HUES64 (cell line): Measurements from ENCODE around the gene ESYT2.

ENCODE experiments used
- H3K27ac ChIP-seq: 2 replicates; pipeline ENCODE4 v1.7.0; 2013; ENCODE audit warnings: low read depth, low read length, inconsistent platforms
- H3K27me3 ChIP-seq: 2 replicates; pipeline ENCODE4 v1.6.1; 2013; ENCODE audit warnings: mild to moderate bottlenecking, low read length; ENCODE audit not compliant: insufficient read depth
- H3K36me3 ChIP-seq: 2 replicates; pipeline ENCODE4 v1.6.1; 2013; ENCODE audit warnings: mild to moderate bottlenecking, low read length; ENCODE audit not compliant: insufficient read depth
- H3K4me1 ChIP-seq: 2 replicates; pipeline ENCODE4 v1.6.1; 2013; ENCODE audit warnings: mild to moderate bottlenecking, low read length, moderate library complexity; ENCODE audit not compliant: insufficient read depth
- H3K4me3 ChIP-seq: 2 replicates; pipeline ENCODE4 v1.5.1; 2013; ENCODE audit warnings: mild to moderate bottlenecking, low read length, moderate library complexity
- H3K9ac ChIP-seq: 2 replicates; pipeline ENCODE4 v1.6.1; 2013; ENCODE audit warnings: mild to moderate bottlenecking, low read depth, low read length
- H3K9me3 ChIP-seq: 2 replicates; pipeline ENCODE4 v1.6.1; 2013; ENCODE audit warnings: low read depth, low read length; ENCODE audit not compliant: insufficient read depth
- WGBS: fragments of 150-250, 120-280 bp; methylation state at CpG from one replicate; pipeline ENCODE4 v1.1.7; 2013; ENCODE audit warnings: missing lambda C conversion rate; 5-methylcytosine and 5-hydroxymethylcytosine counted together

Gene ESYT2

DNA sequence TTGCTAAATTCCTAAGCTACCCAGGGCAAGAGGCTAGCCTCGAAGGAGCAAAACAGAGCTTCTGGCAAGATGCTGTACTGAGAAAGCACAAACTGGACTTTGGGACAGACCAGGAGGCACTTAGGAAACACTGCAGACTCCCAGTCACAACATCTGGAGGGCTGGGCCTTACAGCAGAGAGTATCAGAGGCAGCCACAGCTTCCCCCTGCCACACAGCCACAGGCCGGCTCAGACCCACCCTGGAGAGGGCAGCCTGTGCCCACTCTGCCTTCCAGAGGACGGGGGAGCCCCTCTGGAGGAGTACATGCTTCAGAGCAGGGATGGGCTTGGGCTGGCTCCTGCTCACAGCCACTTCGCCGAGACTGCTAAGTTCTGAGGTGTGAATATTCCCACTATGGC, 17.4 kb downstream of the ESYT2 start:
- Histone ChIP-seq H3K9ac (0 out of 2 replicates have a peak overlapping the region, but pooled peaks have one; percentile 10), H3K9me3 (no peaks in the 10 kb centered on the region), H3K4me3 (no peak overlapping the region), H3K27me3 (no peaks in the 10 kb centered on the region), H3K27ac (no peak overlapping the region), H3K36me3 (peaks cover 12% of the 10 kb centered on the region; the same call in 1 of the 2 replicates), H3K4me1 (peaks cover 32% of the 10 kb centered on the region)
- WGBS = 88% methylated on average over 5 of the region's 5 CpGs

DNA sequence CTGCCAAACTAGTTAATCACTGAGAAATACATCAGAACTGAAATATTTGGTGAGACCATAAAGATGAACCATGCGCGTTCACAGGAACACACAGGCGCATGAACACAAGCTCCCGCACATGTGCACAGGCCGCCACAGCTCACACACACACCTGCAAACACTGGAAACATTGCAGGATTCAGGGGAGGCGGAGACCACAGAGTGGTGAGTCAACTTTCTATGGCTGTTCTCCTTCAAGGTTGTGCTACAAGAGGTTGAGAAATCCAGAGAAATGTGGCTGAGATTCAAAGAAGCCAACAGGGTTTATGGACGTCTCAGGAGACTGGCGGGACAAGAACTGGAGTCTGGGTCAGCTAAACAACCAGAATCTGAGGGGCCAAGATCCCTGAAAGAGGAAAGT, 17.8 kb downstream of the ESYT2 start:
- no peaks in the 10 kb centered on the region for H3K27me3 ChIP-seq
- 0 out of 2 replicates have a peak overlapping the region, but pooled peaks have one; percentile 10 for H3K9ac ChIP-seq
- H3K9me3 ChIP-seq = peaks cover 3% of the 10 kb centered on the region
- H3K27ac ChIP-seq = no peak overlapping the region; the same call in 1 of the 2 replicates
- H3K4me1 ChIP-seq = peaks cover 28% of the 10 kb centered on the region
- no peak overlapping the region for H3K4me3 ChIP-seq
- WGBS = 94% methylated on average over 8 of the region's 8 CpGs
- peaks cover 13% of the 10 kb centered on the region for H3K36me3 ChIP-seq

DNA sequence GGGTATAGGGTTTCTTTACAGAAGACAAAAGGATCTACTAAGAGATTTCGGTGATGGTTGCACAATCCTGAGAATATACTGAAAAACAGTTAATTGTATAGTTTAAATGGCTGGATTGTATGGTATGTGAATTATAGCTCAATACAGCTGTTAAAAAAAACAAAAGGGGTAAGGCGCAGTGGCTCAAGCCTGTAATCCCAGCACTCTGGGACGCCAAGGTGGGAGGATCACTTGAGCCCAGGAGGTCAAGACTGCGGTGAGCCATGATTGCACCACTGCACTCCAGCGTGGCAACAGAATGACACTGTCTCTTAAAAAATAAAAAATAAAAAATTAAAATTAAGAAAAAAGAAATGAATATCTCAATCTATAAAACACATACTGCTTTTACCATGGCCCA, 18.5 kb downstream of the ESYT2 start:
- H3K27me3 ChIP-seq = no peaks in the 10 kb centered on the region
- 94% methylated on average over 4 of the region's 5 CpGs for WGBS
- H3K4me3 ChIP-seq = no peak overlapping the region
- peaks cover 8% of the 10 kb centered on the region for H3K9me3 ChIP-seq
- peaks cover 17% of the 10 kb centered on the region for H3K36me3 ChIP-seq
- peaks cover 22% of the 10 kb centered on the region for H3K4me1 ChIP-seq
- H3K9ac ChIP-seq = no peak overlapping the region
- no peak overlapping the region for H3K27ac ChIP-seq

DNA sequence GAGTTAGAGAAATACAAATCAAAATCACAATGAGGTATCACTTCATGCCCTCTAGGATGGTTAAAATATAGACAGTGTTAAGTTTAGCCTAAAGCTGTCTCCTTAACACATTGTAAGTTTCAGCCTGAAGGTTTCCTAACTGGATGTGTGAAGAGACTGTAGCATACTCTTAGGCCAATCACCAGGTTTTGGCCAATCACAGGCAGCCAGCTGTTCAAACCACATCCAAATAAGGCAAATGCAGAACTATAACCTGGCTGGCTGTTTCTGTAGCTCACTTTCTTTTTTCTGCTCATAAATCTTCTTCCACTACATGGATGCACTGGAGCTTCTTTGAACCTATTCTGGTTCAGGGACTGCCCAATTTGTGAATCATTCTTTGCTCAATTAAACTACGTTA, 19.7 kb downstream of the ESYT2 start:
- peaks cover 11% of the 10 kb centered on the region for H3K4me1 ChIP-seq
- H3K36me3 ChIP-seq = peaks cover 20% of the 10 kb centered on the region
- H3K4me3 ChIP-seq = no peak overlapping the region
- WGBS = 100% methylated on average over 1 of the region's 1 CpG
- H3K27ac ChIP-seq = no peak overlapping the region
- no peaks in the 10 kb centered on the region for H3K27me3 ChIP-seq
- H3K9me3 ChIP-seq = peaks cover 10% of the 10 kb centered on the region
- no peak overlapping the region for H3K9ac ChIP-seq

DNA sequence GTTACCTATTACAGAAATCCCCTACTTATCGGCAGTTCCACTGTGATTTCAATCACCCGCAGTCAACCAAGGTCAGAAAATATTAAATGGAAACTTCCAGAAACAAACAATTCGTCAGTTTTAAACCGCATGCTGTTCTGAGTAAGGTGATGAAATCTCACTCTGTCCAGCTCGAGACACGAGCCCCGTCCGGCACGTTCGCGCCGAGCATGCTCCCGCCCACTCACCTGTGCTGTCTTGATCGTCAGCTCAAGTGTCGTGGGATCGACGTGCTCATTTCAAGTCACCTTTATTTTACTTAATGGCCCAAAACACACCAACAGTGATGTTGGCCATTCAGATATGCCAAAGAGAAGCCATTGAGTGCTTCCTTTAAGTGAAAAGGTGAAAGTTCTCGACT, 21.2 kb downstream of the ESYT2 start:
- H3K36me3 ChIP-seq = peaks cover 20% of the 10 kb centered on the region
- H3K27me3 ChIP-seq = no peaks in the 10 kb centered on the region
- H3K9me3 ChIP-seq = peaks cover 10% of the 10 kb centered on the region
- no peak overlapping the region for H3K9ac ChIP-seq
- H3K27ac ChIP-seq = no peak overlapping the region
- 97% methylated on average over 18 of the region's 18 CpGs for WGBS
- no peak overlapping the region for H3K4me3 ChIP-seq
- H3K4me1 ChIP-seq = peaks cover 10% of the 10 kb centered on the region; the same call in 1 of the 2 replicates

DNA sequence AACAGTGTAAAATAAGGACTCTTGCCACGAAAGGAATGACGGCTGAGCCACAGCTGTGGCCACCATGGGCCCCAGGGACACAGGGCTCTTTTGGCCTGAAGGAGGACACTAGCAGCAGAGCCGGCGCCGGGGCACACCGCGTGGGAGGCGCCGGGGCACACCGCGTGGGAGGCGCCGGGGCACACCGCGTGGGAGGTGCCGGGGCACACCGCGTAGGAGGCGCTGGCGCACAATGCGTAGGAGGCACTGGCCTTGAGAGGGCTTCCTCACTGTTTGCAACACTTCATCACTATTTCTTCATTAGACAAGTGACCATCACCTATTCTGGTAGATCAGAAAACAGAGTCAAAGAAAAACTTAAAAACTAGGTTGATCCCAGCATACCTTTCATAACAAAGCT, 23.4 kb downstream of the ESYT2 start:
- WGBS = 80% methylated on average over 21 of the region's 21 CpGs
- no peaks in the 10 kb centered on the region for H3K27me3 ChIP-seq
- no peak overlapping the region for H3K27ac ChIP-seq
- H3K9me3 ChIP-seq = peaks cover 10% of the 10 kb centered on the region
- no peak overlapping the region for H3K4me3 ChIP-seq
- no peak overlapping the region for H3K9ac ChIP-seq
- peaks cover 20% of the 10 kb centered on the region for H3K36me3 ChIP-seq
- peaks cover 14% of the 10 kb centered on the region for H3K4me1 ChIP-seq

DNA sequence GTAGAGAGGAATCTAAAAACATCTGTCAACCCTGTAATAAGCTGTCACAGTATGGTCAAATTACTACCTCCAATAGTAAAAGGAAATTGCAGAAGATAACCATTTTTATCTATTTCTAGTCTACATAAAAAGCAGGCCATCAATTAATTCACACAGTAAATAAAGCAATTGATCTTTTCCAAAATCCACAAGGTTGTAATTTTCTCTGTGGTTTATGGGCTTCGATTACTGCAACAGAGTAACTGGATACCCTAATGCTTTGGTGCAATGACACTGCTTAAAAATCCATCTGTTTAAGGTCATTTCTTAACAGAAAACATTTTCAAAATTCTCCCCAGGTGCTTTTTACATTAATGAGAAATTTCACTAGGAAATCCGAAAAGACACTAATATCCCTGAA, 23.9 kb downstream of the ESYT2 start:
- Histone ChIP-seq H3K9ac (no peak overlapping the region), H3K4me1 (peaks cover 14% of the 10 kb centered on the region), H3K27me3 (no peaks in the 10 kb centered on the region), H3K9me3 (peaks cover 10% of the 10 kb centered on the region), H3K4me3 (no peak overlapping the region), H3K36me3 (peaks cover 20% of the 10 kb centered on the region), H3K27ac (no peak overlapping the region)
- 96% methylated on average over 2 of the region's 2 CpGs for WGBS

DNA sequence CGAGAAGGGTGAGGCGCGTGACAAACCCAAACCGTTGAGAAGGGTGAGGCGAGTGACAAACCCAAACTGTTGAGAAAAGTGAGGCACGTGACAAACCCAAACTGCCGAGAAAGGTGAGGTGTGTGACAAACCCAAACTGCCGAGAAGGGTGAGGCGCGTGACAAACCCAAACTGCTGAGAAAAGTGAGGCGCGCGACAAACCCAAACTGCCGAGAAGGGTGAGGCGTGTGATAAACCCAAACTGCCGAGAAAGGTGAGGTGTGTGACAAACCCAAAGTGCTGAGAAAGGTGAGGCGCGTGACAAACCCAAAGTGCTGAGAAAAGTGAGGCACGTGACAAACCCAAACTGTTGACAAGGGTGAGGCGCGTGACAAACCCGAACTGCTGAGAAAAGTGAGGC, 25.0 kb downstream of the ESYT2 start:
- Histone ChIP-seq H3K9ac (no peak overlapping the region), H3K4me3 (no peak overlapping the region), H3K27me3 (no peaks in the 10 kb centered on the region), H3K4me1 (peaks cover 14% of the 10 kb centered on the region), H3K9me3 (peaks cover 10% of the 10 kb centered on the region), H3K27ac (no peak overlapping the region), H3K36me3 (peaks cover 16% of the 10 kb centered on the region)
- WGBS = 96% methylated on average over 22 of the region's 22 CpGs

DNA sequence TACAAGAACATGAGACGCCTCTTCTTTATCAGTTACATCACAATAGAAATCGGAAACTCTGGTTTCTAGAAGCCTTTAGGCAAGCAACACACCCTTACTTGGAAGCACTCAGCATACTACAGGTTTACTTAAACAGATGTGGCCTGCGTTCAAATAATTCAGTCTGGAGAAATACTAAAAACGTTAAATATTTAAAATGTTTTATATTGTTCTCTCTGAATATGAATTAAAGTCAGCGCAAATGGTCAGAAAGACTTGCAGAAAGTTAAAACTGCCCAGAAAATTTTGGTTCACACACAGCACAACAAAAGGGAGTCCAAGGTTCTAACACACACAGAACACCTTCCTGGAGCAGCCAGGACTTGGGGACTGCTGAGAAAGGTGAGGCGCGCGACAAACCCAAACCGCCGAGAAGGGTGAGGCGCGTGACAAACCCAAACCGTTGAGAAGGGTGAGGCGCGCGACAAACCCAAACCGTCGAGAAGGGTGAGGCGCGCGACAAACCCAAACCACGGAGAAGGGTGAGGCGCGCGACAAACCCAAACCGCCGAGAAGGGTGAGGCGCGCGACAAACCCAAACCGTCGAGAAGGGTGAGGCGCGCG, 25.8 kb downstream of the ESYT2 start:
- H3K9me3 ChIP-seq = peaks cover 10% of the 10 kb centered on the region
- H3K4me1 ChIP-seq = peaks cover 14% of the 10 kb centered on the region
- peaks cover 16% of the 10 kb centered on the region for H3K36me3 ChIP-seq
- whole genome bisulfite sequencing = 89% methylated on average over 19 of the region's 35 CpGs
- no peak overlapping the region for H3K9ac ChIP-seq
- H3K27ac ChIP-seq = no peak overlapping the region
- H3K27me3 ChIP-seq = no peaks in the 10 kb centered on the region
- H3K4me3 ChIP-seq = no peak overlapping the region

DNA sequence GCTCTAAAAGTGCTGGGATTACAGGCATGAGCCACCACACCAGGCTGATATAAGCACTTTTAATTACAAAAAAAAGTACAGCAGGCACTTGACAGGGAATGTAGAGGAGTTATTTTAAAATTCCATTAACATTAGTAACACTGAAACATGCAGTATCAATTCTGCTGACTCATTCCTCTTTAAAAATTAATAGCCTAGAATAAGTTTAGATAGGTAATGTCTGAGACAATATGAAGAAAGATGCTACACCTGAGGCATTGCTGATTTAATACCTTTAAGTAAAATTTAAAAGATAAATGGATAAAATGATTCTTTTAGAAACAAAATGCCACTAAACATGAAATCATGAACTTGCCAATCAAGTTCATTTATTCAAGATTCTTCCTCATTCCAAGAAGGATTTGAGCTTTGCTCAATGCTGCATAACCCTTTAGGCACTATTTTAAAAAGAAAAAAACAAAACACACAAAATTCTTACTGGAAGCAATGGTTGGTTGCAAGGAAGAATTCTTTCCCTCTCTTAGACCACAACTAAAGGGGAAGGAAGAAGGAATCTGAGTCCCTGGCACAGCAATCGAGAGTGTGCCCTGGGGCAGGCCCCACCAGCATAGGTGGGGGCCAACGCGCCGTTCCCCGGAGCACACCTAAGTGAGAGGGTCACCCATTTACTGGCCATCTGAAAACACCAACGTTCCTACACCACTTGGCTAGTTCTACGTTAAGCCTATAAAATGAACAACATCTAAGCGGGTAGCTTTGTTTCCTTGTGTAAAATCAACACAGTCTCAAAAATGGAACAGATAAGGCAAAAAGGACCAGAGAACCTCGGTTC, 26.6 kb downstream of the ESYT2 start:
- Histone ChIP-seq H3K27ac (no peak overlapping the region), H3K4me1 (peaks cover 14% of the 10 kb centered on the region), H3K4me3 (no peak overlapping the region), H3K9ac (no peak overlapping the region), H3K36me3 (peaks cover 17% of the 10 kb centered on the region), H3K27me3 (no peaks in the 10 kb centered on the region), H3K9me3 (peaks cover 10% of the 10 kb centered on the region)
- 90% methylated on average over 9 of the region's 9 CpGs for WGBS

DNA sequence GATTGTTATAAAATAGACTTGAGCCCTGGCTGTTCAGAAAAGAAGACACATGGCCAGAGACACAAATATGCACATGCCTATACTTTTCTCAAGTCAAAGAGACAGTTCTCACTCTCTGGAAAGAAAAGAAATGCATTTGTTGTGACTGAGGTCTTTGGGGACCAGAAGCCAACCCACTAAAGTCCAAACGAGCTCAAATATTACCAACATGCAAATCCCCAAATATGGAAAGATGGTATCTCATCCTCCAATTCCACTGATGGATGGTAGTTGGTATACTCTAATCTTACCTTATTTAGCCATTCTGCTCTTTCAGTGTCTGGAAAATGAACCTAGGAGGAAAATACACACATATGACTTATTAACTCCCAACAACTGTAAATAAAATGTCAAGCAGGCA, 30.6 kb downstream of the ESYT2 start:
- Histone ChIP-seq H3K9me3 (no peaks in the 10 kb centered on the region), H3K36me3 (peaks cover 43% of the 10 kb centered on the region), H3K4me3 (no peak overlapping the region), H3K9ac (no peak overlapping the region), H3K27me3 (no peaks in the 10 kb centered on the region), H3K4me1 (peaks cover 14% of the 10 kb centered on the region), H3K27ac (no peak overlapping the region)
- no CpG with 5 or more reads among the region's 1 CpG for WGBS
